ENCODE data around the gene MICALL1.

MICALL1 gene

GRCh38 chr22:37957232-37957631 lies 51.1 kb downstream of the MICALL1 start:
- TF ChIP-seq POLR2AphosphoS5 (IDR thresholded peaks at IDR 0.05; ENCODE audit: low read depth, low read length) (no peak), TAF1 (IDR thresholded peaks at IDR 0.05; ENCODE audit: borderline replicate concordance, insufficient read depth, low read length) (no peak), SIN3A (IDR thresholded peaks at IDR 0.05; ENCODE audit: borderline replicate concordance, insufficient read depth, low read length) (no peak), FOXP2 (optimal IDR thresholded peaks at IDR 0.05; ENCODE audit: borderline replicate concordance, extremely low read depth, extremely low read length, insufficient read depth) (no peak), REST (IDR thresholded peaks at IDR 0.05; ENCODE audit: insufficient read depth in 1 of 2, low read depth in 2 of 2, low read length in 2 of 2) (no peak)

GRCh38 chr22:37959231-37959825 lies 53.2 kb downstream of the MICALL1 start:
- no peak for TF ChIP-seq TAF1 (IDR thresholded peaks at IDR 0.05; ENCODE audit: borderline replicate concordance, insufficient read depth, low read length)
- TF ChIP-seq POLR2AphosphoS5 (IDR thresholded peaks at IDR 0.05; ENCODE audit: low read depth, low read length) = no peak
- no peak for TF ChIP-seq FOXP2 (optimal IDR thresholded peaks at IDR 0.05; ENCODE audit: borderline replicate concordance, extremely low read depth, extremely low read length, insufficient read depth)
- TF ChIP-seq SIN3A (IDR thresholded peaks at IDR 0.05; ENCODE audit: borderline replicate concordance, insufficient read depth, low read length) = no peak
- no peak for TF ChIP-seq REST (IDR thresholded peaks at IDR 0.05; ENCODE audit: insufficient read depth in 1 of 2, low read depth in 2 of 2, low read length in 2 of 2)

- TF ChIP-seq SIN3A (IDR thresholded peaks at IDR 0.05; ENCODE audit: borderline replicate concordance, insufficient read depth, low read length) (no peak), POLR2AphosphoS5 (IDR thresholded peaks at IDR 0.05; ENCODE audit: low read depth, low read length) (no peak), FOXP2 (optimal IDR thresholded peaks at IDR 0.05; ENCODE audit: borderline replicate concordance, extremely low read depth, extremely low read length, insufficient read depth) (no peak), TAF1 (IDR thresholded peaks at IDR 0.05; ENCODE audit: borderline replicate concordance, insufficient read depth, low read length) (no peak), REST (IDR thresholded peaks at IDR 0.05; ENCODE audit: insufficient read depth in 1 of 2, low read depth in 2 of 2, low read length in 2 of 2) (no peak)
These were observed 55.0 kb downstream of the MICALL1 start for GRCh38 chr22:37961062-37961461.

- TF ChIP-seq FOXP2 (optimal IDR thresholded peaks at IDR 0.05; ENCODE audit: borderline replicate concordance, extremely low read depth, extremely low read length, insufficient read depth) (no peak), SIN3A (IDR thresholded peaks at IDR 0.05; ENCODE audit: borderline replicate concordance, insufficient read depth, low read length) (no peak)
These were observed 60.0 kb downstream of the MICALL1 start for GRCh38 chr22:37965940-37966664.

GRCh38 chr22:37967147-37967546 lies 61.0 kb downstream of the MICALL1 start:
- no peak for TF ChIP-seq SIN3A (IDR thresholded peaks at IDR 0.05; ENCODE audit: borderline replicate concordance, insufficient read depth, low read length)
- no peak for TF ChIP-seq POLR2AphosphoS5 (IDR thresholded peaks at IDR 0.05; ENCODE audit: low read depth, low read length)
- TF ChIP-seq REST (IDR thresholded peaks at IDR 0.05; ENCODE audit: insufficient read depth in 1 of 2, low read depth in 2 of 2, low read length in 2 of 2) = no peak
- no peak for TF ChIP-seq FOXP2 (optimal IDR thresholded peaks at IDR 0.05; ENCODE audit: borderline replicate concordance, extremely low read depth, extremely low read length, insufficient read depth)
- no peak for TF ChIP-seq TAF1 (IDR thresholded peaks at IDR 0.05; ENCODE audit: borderline replicate concordance, insufficient read depth, low read length)
